Endothelial cell of umbilical vein (primary cell): ENCODE data around the gene PRRT1. TPM values are rescaled to one million over a fixed set of nuclear protein-coding genes. Genes with fewer than 3 reads are reported as not detected.

Source experiments
- Bru-seq: library from RNA; stranded (reverse); fragments of 400-500 nt; gene quantifications from one replicate; lab custom pipeline; 2021; lab: Mats Ljungman, UMichigan
- BruChase-seq, 2 experiments: library from RNA; stranded (reverse); fragments of 400-500 nt; gene quantifications; one replicate each; lab custom pipeline; 2021; lab: Mats Ljungman, UMichigan
- BruUV-seq: library from RNA; stranded (reverse); fragments of 400-500 nt; replicated peaks from 2 replicates; lab custom pipeline; 2021; lab: Mats Ljungman, UMichigan
- CTCF ChIA-PET: fragments of 300-600, 350-600 bp; sonication (Branson Sonifier 250); formaldehyde crosslinking; loops from one replicate; lab custom pipeline; 2021; ENCODE audit warnings: antibody characterized with exemption, inconsistent platforms; lab: Charles Lee
- POLR2A ChIA-PET: fragments of 300-600, 350-600 bp; sonication (Branson Sonifier 250); formaldehyde crosslinking; loops from one replicate; lab custom pipeline; 2021; ENCODE audit warnings: antibody characterized with exemption, inconsistent platforms; lab: Charles Lee
- DNase-seq: peaks from one replicate; pipeline ENCODE4 v3.0.0-alpha.2; 2011; ENCODE audit warnings: low read depth, low spot score
- FAIRE-seq: peaks from 2 replicates; lab custom pipeline; 2011; peaks lifted over from hg19 to GRCh38; lab: Jason Lieb, UNC
- H2AFZ ChIP-seq: 2 replicates; pipeline ENCODE4 v1.6.0; 2012; ENCODE audit warnings: low read depth, low read length, control low read depth, inconsistent platforms
- H3K27ac ChIP-seq: 2 replicates; pipeline ENCODE4 v1.5.1; 2011; ENCODE audit warnings: low read depth, mild to moderate bottlenecking, control low read depth, low read length, moderate library complexity; ENCODE audit not compliant: insufficient read depth
- H3K27me3 ChIP-seq, 2 experiments: 2 replicates each; pipeline versions ENCODE4 v1.6.0 to v1.6.1; 2011; ENCODE audit warnings: low read length in 2 of 2, mixed read lengths in 1 of 2; ENCODE audit not compliant: control insufficient read depth in 2 of 2, insufficient read depth in 2 of 2
- H3K36me3 ChIP-seq, 2 experiments: 2 replicates in 1 of 2; 3 replicates in 1 of 2; pipeline ENCODE4 v1.5.1; 2011; ENCODE audit warnings: low read length in 2 of 2, mild to moderate bottlenecking in 1 of 2, moderate library complexity in 1 of 2; ENCODE audit not compliant: control insufficient read depth in 2 of 2, insufficient read depth in 2 of 2; ENCODE audit errors: extremely low read depth in 1 of 2
- H3K4me1 ChIP-seq: 3 replicates; pipeline ENCODE4 v1.5.1; 2011; ENCODE audit warnings: mild to moderate bottlenecking, low read length; ENCODE audit not compliant: control insufficient read depth, insufficient read depth; ENCODE audit errors: extremely low read depth
- H3K4me2 ChIP-seq: 2 replicates; pipeline ENCODE4 v1.6.1; 2011; ENCODE audit warnings: low read length, control low read depth, mixed read lengths; ENCODE audit not compliant: insufficient read depth
- H3K4me3 ChIP-seq, 3 experiments: fragments of 200-600 bp in 1 of 3; sonication (generic), shearing (Covaris generic) in 1 of 3; replicated peaks in 1 of 3; 2 replicates each; pipeline ENCODE4 v1.5.1; 2011 to 2016; ENCODE audit warnings: control low read depth in 3 of 3, low read length in 3 of 3, mild to moderate bottlenecking in 2 of 3, inconsistent platforms in 1 of 3, low read depth in 1 of 3, moderate library complexity in 1 of 3; ENCODE audit not compliant: insufficient read depth in 1 of 3
- H3K79me2 ChIP-seq: 2 replicates; pipeline ENCODE4 v1.6.0; 2012; ENCODE audit warnings: low read length, inconsistent platforms; ENCODE audit not compliant: control insufficient read depth, insufficient read depth
- H3K9ac ChIP-seq: replicated peaks from 2 replicates; pipeline ENCODE3; 2011; ENCODE audit warnings: low read length, control low read depth; ENCODE audit not compliant: insufficient read depth; ENCODE audit errors: extremely low read depth
- H3K9me1 ChIP-seq: replicated peaks from 3 replicates; pipeline ENCODE4 v1.6.0; 2011; ENCODE audit warnings: mild to moderate bottlenecking, low read length; ENCODE audit not compliant: control insufficient read depth, insufficient read depth; ENCODE audit errors: extremely low read depth
- H3K9me3 ChIP-seq: replicated peaks from 2 replicates; pipeline ENCODE4 v1.5.1; 2012; ENCODE audit warnings: low read length, inconsistent platforms; ENCODE audit not compliant: control insufficient read depth, insufficient read depth
- H4K20me1 ChIP-seq: replicated peaks from 2 replicates; pipeline ENCODE3; 2011; ENCODE audit warnings: mild to moderate bottlenecking, low read length; ENCODE audit not compliant: control insufficient read depth, insufficient read depth; ENCODE audit errors: extremely low read depth
- CTCF ChIP-seq, 2 donors: IDR thresholded peaks; 1 replicate in 1 of 2; 2 replicates in 1 of 2; pipeline ENCODE4 v1.5.1; 2011; ENCODE audit warnings: low read length in 2 of 2, mild to moderate bottlenecking in 2 of 2, moderate library complexity in 2 of 2, control low read depth in 1 of 2, inconsistent platforms in 1 of 2, low read depth in 1 of 2; ENCODE audit not compliant: insufficient read depth in 1 of 2; ENCODE audit errors: extremely low read depth in 1 of 2
- EZH2 ChIP-seq: IDR thresholded peaks from 2 replicates; pipeline ENCODE4 v1.6.1; 2012; ENCODE audit warnings: borderline replicate concordance, low read depth, mild to moderate bottlenecking, moderate library complexity, low read length, inconsistent platforms; ENCODE audit not compliant: severe bottlenecking
- FOS ChIP-seq: IDR thresholded peaks from 2 replicates; pipeline ENCODE4 v1.6.1; 2011; ENCODE audit warnings: mild to moderate bottlenecking, low read length, moderate library complexity, borderline replicate concordance; ENCODE audit not compliant: insufficient read depth
- GATA2 ChIP-seq: IDR thresholded peaks from 2 replicates; pipeline ENCODE4 v1.7.0; 2011; ENCODE audit warnings: low read depth, mild to moderate bottlenecking, moderate library complexity, mixed read lengths, low read length; ENCODE audit not compliant: insufficient read length, insufficient read depth
- JUN ChIP-seq: IDR thresholded peaks from 2 replicates; pipeline ENCODE4 v1.6.1; 2011; ENCODE audit warnings: borderline replicate concordance, low read depth; ENCODE audit not compliant: insufficient read length, insufficient read depth
- MAX ChIP-seq: IDR thresholded peaks from 2 replicates; pipeline ENCODE4 v1.6.1; 2011; ENCODE audit not compliant: insufficient read depth, insufficient read length
- MYC ChIP-seq: IDR thresholded peaks from one replicate; pipeline ENCODE4 v1.6.1; 2011; ENCODE audit warnings: mild to moderate bottlenecking, low read depth, low read length
- POLR2A ChIP-seq: IDR thresholded peaks from 2 replicates; pipeline ENCODE4 v1.6.1; 2012; ENCODE audit warnings: low read depth, mild to moderate bottlenecking, control low read depth, low read length
- POLR2AphosphoS5 ChIP-seq: IDR thresholded peaks from 2 replicates; pipeline ENCODE4 v1.6.1; 2012; ENCODE audit warnings: low read depth, mild to moderate bottlenecking, control low read depth, low read length, moderate library complexity; ENCODE audit not compliant: insufficient read depth
- dilution Hi-C: fragments of 300-500 bp; cut with MboI; formaldehyde crosslinking; loops from one replicate; pipeline ENCODE4 v1.15.0; 2019; ENCODE audit warnings: low sequenced_read_pairs; ENCODE audit not compliant: extremely low pct_ligation_motif_present
- intact Hi-C: fragments of 100-400 bp; cut with micrococcal nuclease; formaldehyde crosslinking; loops from one replicate; pipeline ENCODE4 v1.10.0; 2022
- long read RNA-seq: library from polyadenylated mRNA; stranded (forward); transcript quantifications from one replicate; pipeline ENCODE4 v2.0.0, GENCODE V29; 2021
- polyA minus RNA-seq, 3 experiments: library from RNA; depleted of rRNA, polyadenylated mRNA; stranded (reverse); fragments of >200 nt; gene quantifications; 1 replicate in 1 of 3; 2 replicates in 2 of 3; pipeline ENCODE4 v1.2.3, GENCODE V29; 2011
- polyA plus RNA-seq, 4 experiments: library from polyadenylated mRNA; depleted of rRNA in 3 of 4; stranded (reverse) in 3 of 4; unstranded in 1 of 4; fragments of >200 nt; gene quantifications; 2 replicates each; pipeline versions ENCODE4 v1.2.1 to v1.2.3, GENCODE V29; 2011 to 2012; ENCODE audit warnings: missing spikeins in 1 of 4
- total RNA-seq: library from RNA; stranded (reverse); gene quantifications from 2 replicates; pipeline ENCODE4 v1.2.3, GENCODE V29; 2021

PRRT1 gene
- total RNA-seq (0.76 and 1.3 TPM in 2 replicates), polyA plus RNA-seq (0.38 and 0.55 TPM in 2 replicates), polyA minus RNA-seq (0.11 TPM in 1 of 2 replicates, not detected in the other), Bru-seq, nascent RNA (percentile 11 among the genes with signal in this experiment), BruChase-seq, experiment 1, labeled RNA remaining after a 6-hour chase (percentile 36 among the genes with signal in this experiment), BruChase-seq, experiment 2, labeled RNA remaining after a 2-hour chase (percentile 17 among the genes with signal in this experiment)
- polyA plus RNA-seq (2011; cell fraction: cytosol; rRNA removed), result 0.13 and 0.28 TPM in 2 replicates
- 1.1 and 1.3 TPM in 2 replicates for polyA plus RNA-seq (2011; cell fraction: nucleus; rRNA removed)
- polyA plus RNA-seq (2012), result 0.58 and 1.1 TPM in 2 replicates
- not detected for polyA minus RNA-seq (2011; cell fraction: cytosol; rRNA and poly(A)+ RNA removed)
- 0.24 TPM in 1 of 2 replicates, not detected in the other for polyA minus RNA-seq (2011; cell fraction: nucleus; rRNA and poly(A)+ RNA removed)
- long read RNA-seq, partial matches to known transcripts, result 0 of 1 reads
- long read RNA-seq, other reads (novel, unspliced or antisense), result 1 of 1 reads

- no peak within 1 kb of the TSS for H3K9ac ChIP-seq
- intact Hi-C loops, result no loop called here
- no peak for TF ChIP-seq GATA2
- TF ChIP-seq MAX, result no peak
- no peak for TF ChIP-seq EZH2
- no peak for TF ChIP-seq MYC
- TF ChIP-seq JUN, result no peak
- TF ChIP-seq POLR2AphosphoS5, result no peak
- TF ChIP-seq CTCF (IDR thresholded peaks at IDR 0.05; ENCODE audit: extremely low read depth in 1 of 2, insufficient read depth in 1 of 2, low read depth in 1 of 2, low read length in 2 of 2), result no peak
- no peak for TF ChIP-seq POLR2A
- TF ChIP-seq FOS, result no peak
Observed at GRCh38 chr6:32151863-32152768, at the start of gene PRRT1. PRRT1 (minus strand) TSS chr6:32151939; CDS start chr6:32151827, 112 bp downstream.

More at GRCh38 chr6:32151863-32152768, at the start of gene PRRT1:
- Histone ChIP-seq H3K9me1 (no peaks in the 10 kb centered on the region), H3K27me3 (peaks cover 12 to 16% of the 10 kb centered on the region in 2 experiments), H3K4me2 (peak within 1 kb of the TSS; percentile 40), H3K9me3 (no peaks in the 10 kb centered on the region), H3K36me3 (no peaks in the 10 kb centered on the region), H2AFZ (peak within 1 kb of the TSS; percentile 61), H3K79me2 (peaks cover 4% of the 10 kb centered on the region), H3K4me3 (peak within 1 kb of the TSS in 1 of 3 experiments; percentile 15), H3K27ac (no peak within 1 kb of the TSS), H4K20me1 (no peaks in the 10 kb centered on the region), H3K4me1 (peaks cover 24% of the 10 kb centered on the region)
- ChIA-PET POLR2A (no interaction called here), CTCF (interaction anchor here (0.7 to 1.0 kb wide), 3 partner anchors 9 to 212 kb away, joined by 3 read pairs; no protein-coding TSS in a partner anchor)
- FAIRE-seq (no peak), DNase-seq (peak; percentile 18)
- dilution Hi-C loops, result no loop called here
- BruUV-seq, result no TSS peak
